ENCODE data around the gene CD46.

Gene CD46

DNA sequence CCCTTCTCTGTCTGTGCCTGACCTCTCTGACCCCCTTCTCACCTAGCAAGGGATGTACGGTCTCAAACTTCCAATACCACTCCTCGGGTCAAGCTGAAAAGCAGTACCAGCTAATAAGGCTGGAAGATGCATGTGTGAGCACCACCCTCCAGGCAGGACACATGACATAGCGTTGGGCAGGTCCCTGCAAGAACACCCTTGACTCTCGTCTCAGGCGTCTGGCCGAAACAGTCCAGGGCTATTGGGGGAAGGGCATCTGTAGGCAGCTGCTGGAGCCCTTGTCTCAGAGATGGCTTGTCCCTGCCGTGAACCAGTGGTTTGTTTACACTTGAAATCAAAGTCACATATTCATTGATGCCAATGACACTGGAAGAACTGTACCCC is 56.5 kb downstream of the CD46 start:
- TF ChIP-seq, protein P1, sequence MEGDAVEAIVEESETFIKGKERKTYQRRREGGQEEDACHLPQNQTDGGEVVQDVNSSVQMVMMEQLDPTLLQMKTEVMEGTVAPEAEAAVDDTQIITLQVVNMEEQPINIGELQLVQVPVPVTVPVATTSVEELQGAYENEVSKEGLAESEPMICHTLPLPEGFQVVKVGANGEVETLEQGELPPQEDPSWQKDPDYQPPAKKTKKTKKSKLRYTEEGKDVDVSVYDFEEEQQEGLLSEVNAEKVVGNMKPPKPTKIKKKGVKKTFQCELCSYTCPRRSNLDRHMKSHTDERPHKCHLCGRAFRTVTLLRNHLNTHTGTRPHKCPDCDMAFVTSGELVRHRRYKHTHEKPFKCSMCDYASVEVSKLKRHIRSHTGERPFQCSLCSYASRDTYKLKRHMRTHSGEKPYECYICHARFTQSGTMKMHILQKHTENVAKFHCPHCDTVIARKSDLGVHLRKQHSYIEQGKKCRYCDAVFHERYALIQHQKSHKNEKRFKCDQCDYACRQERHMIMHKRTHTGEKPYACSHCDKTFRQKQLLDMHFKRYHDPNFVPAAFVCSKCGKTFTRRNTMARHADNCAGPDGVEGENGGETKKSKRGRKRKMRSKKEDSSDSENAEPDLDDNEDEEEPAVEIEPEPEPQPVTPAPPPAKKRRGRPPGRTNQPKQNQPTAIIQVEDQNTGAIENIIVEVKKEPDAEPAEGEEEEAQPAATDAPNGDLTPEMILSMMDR (IDR thresholded peaks at IDR 0.05; ENCODE audit: control extremely low read depth, extremely low read depth, low read depth, missing control alignments): no peak
- no peak for DNase-seq (ENCODE audit: extremely low spot score)
- CTCF ChIA-PET: interaction anchor here (1.2 to 6.7 kb wide), 3 partner anchors 10 to 60 kb away, joined by 4 to 41 read pairs (median 28); no protein-coding TSS in a partner anchor
- POLR2A ChIA-PET: no interaction called here

DNA sequence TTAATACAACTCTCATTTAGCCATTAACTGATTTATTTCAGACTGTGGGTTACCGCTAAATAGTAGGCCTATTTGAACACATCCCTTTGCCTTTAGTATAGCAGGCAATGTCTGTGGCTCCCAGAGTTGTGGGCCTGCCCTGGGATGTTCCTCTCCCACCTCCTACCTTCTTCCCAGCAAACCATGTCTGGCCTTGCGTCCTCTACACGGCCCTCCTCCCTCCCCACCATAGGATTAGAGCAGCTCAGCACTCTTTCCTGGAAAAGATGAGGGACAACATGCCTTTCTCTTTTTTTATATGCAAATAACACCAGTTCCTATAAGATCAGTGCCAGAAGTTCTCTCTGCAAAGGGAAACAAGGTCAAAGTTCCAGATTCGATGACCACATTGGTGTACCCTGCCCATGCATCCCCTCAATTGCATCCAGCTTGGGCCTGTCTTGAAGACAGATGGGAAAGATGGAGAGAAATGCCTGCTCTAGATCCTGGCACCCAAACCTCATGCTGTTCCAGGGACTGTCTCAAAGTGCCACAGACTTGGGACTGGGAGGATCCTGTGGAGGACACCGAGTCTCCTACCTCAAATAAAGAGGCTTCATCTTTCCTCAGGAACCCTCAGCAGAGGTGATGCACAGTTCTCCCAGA is 57.2 kb downstream of the CD46 start:
- ChIA-PET CTCF (interaction anchor here (1.2 to 6.7 kb wide), 3 partner anchors 9 to 60 kb away, joined by 4 to 41 read pairs (median 28); no protein-coding TSS in a partner anchor), POLR2A (interaction anchor here (0.7 to 2.1 kb wide), 4 partner anchors 10 to 1215 kb away, joined by 3 to 7 read pairs (median 4); no protein-coding TSS in a partner anchor)
- TF ChIP-seq, protein P1 (IDR thresholded peaks at IDR 0.05; ENCODE audit: control extremely low read depth, extremely low read depth, low read depth, missing control alignments): no peak
- no peak for DNase-seq (ENCODE audit: extremely low spot score)

DNA sequence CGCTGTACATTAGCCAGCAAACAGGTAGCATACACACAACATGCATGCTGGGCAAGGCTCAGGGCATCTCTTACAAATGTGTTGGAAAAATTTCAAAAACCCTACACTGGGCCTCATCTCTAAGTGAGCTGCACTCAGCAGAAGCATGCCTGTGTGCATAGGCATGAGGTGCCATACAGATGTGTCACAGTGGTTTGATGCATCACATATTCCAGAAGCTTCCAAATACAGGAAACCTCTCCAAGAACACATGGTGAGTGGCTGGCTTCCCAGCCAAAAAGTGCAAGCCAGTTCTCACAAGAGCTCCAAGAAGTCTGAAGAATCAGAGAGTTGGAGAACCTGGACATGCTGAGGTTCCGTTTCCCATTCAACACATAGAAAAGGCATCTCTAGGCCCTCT is 58.3 kb downstream of the CD46 start:
- TF ChIP-seq, protein P1 (IDR thresholded peaks at IDR 0.05; ENCODE audit: control extremely low read depth, extremely low read depth, low read depth, missing control alignments): no peak
- POLR2A ChIA-PET: interaction anchor here (1.1 to 2.1 kb wide), 3 partner anchors 9 to 13 kb away, joined by 3 to 7 read pairs (median 4); no protein-coding TSS in a partner anchor
- CTCF ChIA-PET: interaction anchor here (2.3 to 6.7 kb wide), 4 partner anchors 11 to 75 kb away, joined by 10 to 41 read pairs (median 24); no protein-coding TSS in a partner anchor
- no peak for DNase-seq (ENCODE audit: extremely low spot score)

DNA sequence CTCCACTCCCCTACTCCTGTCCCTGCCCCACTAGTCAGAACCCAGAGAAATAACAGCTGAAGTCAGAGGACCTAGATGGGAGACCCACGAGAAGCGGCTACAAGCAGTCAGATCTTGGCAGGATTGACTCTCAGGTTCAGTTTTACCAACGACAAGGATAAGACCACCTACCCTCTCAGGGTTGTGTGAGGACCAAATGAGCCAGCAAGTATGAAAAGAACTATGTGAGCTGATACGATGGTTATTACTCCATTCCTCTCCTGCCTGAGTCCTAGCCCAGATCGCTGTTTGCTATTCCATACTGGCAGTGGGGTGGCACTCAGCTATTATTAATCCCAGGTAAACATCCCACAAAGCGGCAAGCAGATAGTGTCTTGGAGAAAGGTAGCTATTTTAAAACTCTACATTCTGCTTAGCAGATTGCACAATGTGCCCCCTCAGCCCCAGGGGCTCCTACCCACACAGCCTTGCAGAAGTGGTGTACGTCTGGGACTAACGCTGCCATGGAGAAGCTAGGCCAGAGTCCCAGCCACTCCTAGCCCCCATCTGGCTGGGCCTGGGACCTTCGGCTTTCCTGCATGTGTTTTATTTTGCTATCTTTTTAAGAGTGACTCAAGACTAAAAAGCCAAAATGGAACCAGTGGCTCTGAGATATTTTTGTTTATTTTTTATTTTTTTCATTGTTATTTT is 58.9 kb downstream of the CD46 start:
- TF ChIP-seq, protein P1 (IDR thresholded peaks at IDR 0.05; ENCODE audit: control extremely low read depth, extremely low read depth, low read depth, missing control alignments): no peak
- ChIA-PET POLR2A (interaction anchor here (1.1 to 2.1 kb wide), 3 partner anchors 8 to 13 kb away, joined by 3 to 7 read pairs (median 4); no protein-coding TSS in a partner anchor), CTCF (interaction anchor here (0.9 to 6.7 kb wide), 8 partner anchors 11 to 115 kb away, joined by 3 to 41 read pairs (median 8); no protein-coding TSS in a partner anchor)
- DNase-seq (ENCODE audit: extremely low spot score): no peak

DNA sequence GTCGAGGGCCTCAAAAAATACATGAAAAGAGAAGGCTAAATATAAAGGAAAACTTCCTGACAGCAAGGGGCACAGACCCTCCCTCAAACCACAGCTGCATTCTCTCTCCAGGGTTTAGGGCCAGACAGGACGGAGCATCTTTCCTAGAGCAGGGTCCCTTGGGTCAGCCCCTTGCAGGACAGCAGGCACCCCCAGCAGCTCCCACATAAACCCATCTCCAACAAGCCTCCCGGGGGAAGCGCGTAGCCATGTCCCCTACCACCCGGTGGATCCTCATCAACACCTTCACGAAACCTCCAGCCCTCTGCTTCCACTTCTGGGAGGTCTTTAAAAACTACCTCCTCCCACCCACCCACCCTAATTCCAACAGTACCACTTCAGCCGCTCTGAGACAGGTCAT is 59.5 kb downstream of the CD46 start:
- no peak for DNase-seq (ENCODE audit: extremely low spot score)
- ChIA-PET CTCF (interaction anchor here (0.9 to 6.7 kb wide), 9 partner anchors 10 to 146 kb away, joined by 3 to 41 read pairs (median 6); no protein-coding TSS in a partner anchor), POLR2A (interaction anchor here (1.1 to 3.3 kb wide), 2 partner anchors 11 to 14 kb away, joined by 3 to 17 read pairs; no protein-coding TSS in a partner anchor)
- TF ChIP-seq, protein P1 (IDR thresholded peaks at IDR 0.05; ENCODE audit: control extremely low read depth, extremely low read depth, low read depth, missing control alignments): no peak

All from GM10248 (cell line).